ENCODE data around the gene SLC10A7. TPM values are rescaled to one million over a fixed set of nuclear protein-coding genes. Genes with fewer than 3 reads are reported as not detected.

Gene SLC10A7
- total and polyA plus RNA-seq, 2 of the 4 experiments (the other 2 are of a cell fraction), result 5.2 to 8.4 TPM

DNA sequence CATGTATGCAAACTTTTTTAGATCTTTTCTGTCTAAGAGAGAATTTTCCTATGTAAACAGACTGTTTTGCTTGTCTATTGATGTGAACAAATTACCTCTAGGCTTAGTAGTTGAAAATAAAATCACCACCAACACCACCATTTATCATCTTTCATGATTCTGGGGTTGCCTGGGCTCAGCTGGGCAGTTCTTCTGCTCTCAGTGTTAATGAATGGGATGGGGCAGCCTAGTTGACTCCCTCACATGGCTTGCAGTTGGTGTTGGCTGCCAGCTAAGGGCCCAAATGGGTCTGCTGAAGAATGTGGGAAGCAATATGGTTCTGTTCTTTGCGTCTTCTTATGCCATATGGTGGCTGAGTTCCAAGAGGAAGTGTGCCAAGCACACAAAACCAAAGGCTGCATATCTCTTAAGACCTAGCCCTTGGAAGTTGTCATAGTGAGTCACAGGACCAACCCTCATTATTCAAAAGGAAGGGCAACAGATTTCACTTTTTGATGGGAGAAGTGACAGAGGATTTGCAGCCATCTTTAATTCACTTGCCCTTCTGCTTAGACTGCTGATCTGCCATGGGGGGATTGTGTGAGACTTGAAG lies 289.5 kb downstream of the SLC10A7 start:
- dilution Hi-C loops (cut with HindIII; ENCODE audit: low sequenced_read_pairs, unreplicated experiment) (no loop called here), intact Hi-C loops (cut with micrococcal nuclease) (no loop called here), in situ Hi-C loops (cut with MboI; ENCODE audit: low sequenced_read_pairs) (no loop called here)
- no TSS peak for BruUV-seq (replicated peaks)
- ATAC-seq (ENCODE audit: low read depth) (no peak), DNase-seq (no peak)
- Histone ChIP-seq H2BK20ac (ENCODE audit: low read depth, low read length) (no peak overlapping the region), H2AFZ (replicated peaks; ENCODE audit: low read length, poor library complexity) (no peak overlapping the region), H4K91ac (ENCODE audit: insufficient read depth, low read depth, low read length) (no peak overlapping the region), H3K9me1 (ENCODE audit: insufficient read depth, low read length) (no peaks in the 10 kb centered on the region), H3K4me1 (ENCODE audit: control insufficient read depth, insufficient read depth, low read length) (no peaks in the 10 kb centered on the region), H2AK5ac (ENCODE audit: low read depth, low read length) (no peak overlapping the region), H3K9ac (ENCODE audit: low read depth, low read length) (no peak overlapping the region), H3K4me3 (ENCODE audit: insufficient read depth, low read depth, low read length) (no peak overlapping the region), H3K4me2 (ENCODE audit: low read depth, low read length) (no peak overlapping the region), H3K56ac (ENCODE audit: extremely low read depth, insufficient read depth, low read length) (no peak overlapping the region), H3K36me3 (ENCODE audit: control insufficient read depth, insufficient read depth, low read length) (no peaks in the 10 kb centered on the region), H2BK5ac (ENCODE audit: low read depth, low read length, poor library complexity, severe bottlenecking) (no peak overlapping the region), H4K5ac (ENCODE audit: low read depth, low read length) (no peak overlapping the region), H4K20me1 (ENCODE audit: insufficient read depth, low read length) (no peaks in the 10 kb centered on the region), H2BK15ac (ENCODE audit: low read depth, low read length) (no peak overlapping the region), H3K79me1 (ENCODE audit: low read depth in 1 of 2, low read length in 2 of 2) (no peaks in the 10 kb centered on the region), H4K8ac (ENCODE audit: low read depth in 2 of 2, low read length in 2 of 2) (no peak overlapping the region), H3K4ac (ENCODE audit: low read depth, low read length) (no peak overlapping the region), H2BK120ac (ENCODE audit: low read depth, low read length) (no peak overlapping the region), H2AK9ac (replicated peaks; ENCODE audit: low read depth, low read length, poor library complexity) (no peak overlapping the region), H3K9me3 (ENCODE audit: control insufficient read depth, insufficient read depth, low read length) (peaks cover 3% of the 10 kb centered on the region; the same call in 1 of the 2 replicates), H3K18ac (ENCODE audit: low read depth, low read length) (no peak overlapping the region), H3K27me3 (ENCODE audit: control insufficient read depth, insufficient read depth, low read length) (peaks cover 4% of the 10 kb centered on the region), H3K23ac (ENCODE audit: low read depth, low read length) (no peak overlapping the region), H3K14ac (replicated peaks; ENCODE audit: low read depth, low read length) (no peak overlapping the region), H3K27ac (ENCODE audit: insufficient read depth, low read length) (no peak overlapping the region)
- TF ChIP-seq MAFK (IDR thresholded peaks at IDR 0.05; ENCODE audit: low read depth, low read length), result no peak
- TF ChIP-seq NFE2L2 (IDR thresholded peaks at IDR 0.05; ENCODE audit: low read depth, low read length), result no peak
- no peak for TF ChIP-seq SMC3 (IDR thresholded peaks at IDR 0.05; ENCODE audit: low read depth, low read length)
- no peak for TF ChIP-seq RFX5 (IDR thresholded peaks at IDR 0.05; ENCODE audit: low read depth, low read length)
- no peak for TF ChIP-seq CEBPB (IDR thresholded peaks at IDR 0.05; ENCODE audit: low read depth, low read length)
- TF ChIP-seq CHD1 (IDR thresholded peaks at IDR 0.05; ENCODE audit: low read depth, low read length), result no peak
- TF ChIP-seq POLR2A (IDR thresholded peaks at IDR 0.05; ENCODE audit: low read depth, low read length), result no peak
- no peak for TF ChIP-seq MAZ (IDR thresholded peaks at IDR 0.05; ENCODE audit: borderline replicate concordance, low read depth, low read length)
- no peak for TF ChIP-seq FOS (IDR thresholded peaks at IDR 0.05; ENCODE audit: low read depth, low read length)
- TF ChIP-seq, protein P1, sequence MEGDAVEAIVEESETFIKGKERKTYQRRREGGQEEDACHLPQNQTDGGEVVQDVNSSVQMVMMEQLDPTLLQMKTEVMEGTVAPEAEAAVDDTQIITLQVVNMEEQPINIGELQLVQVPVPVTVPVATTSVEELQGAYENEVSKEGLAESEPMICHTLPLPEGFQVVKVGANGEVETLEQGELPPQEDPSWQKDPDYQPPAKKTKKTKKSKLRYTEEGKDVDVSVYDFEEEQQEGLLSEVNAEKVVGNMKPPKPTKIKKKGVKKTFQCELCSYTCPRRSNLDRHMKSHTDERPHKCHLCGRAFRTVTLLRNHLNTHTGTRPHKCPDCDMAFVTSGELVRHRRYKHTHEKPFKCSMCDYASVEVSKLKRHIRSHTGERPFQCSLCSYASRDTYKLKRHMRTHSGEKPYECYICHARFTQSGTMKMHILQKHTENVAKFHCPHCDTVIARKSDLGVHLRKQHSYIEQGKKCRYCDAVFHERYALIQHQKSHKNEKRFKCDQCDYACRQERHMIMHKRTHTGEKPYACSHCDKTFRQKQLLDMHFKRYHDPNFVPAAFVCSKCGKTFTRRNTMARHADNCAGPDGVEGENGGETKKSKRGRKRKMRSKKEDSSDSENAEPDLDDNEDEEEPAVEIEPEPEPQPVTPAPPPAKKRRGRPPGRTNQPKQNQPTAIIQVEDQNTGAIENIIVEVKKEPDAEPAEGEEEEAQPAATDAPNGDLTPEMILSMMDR (conservative IDR thresholded peaks at IDR 0.05; ENCODE audit: low read depth, low read length), result no peak
- TF ChIP-seq, protein P2, sequence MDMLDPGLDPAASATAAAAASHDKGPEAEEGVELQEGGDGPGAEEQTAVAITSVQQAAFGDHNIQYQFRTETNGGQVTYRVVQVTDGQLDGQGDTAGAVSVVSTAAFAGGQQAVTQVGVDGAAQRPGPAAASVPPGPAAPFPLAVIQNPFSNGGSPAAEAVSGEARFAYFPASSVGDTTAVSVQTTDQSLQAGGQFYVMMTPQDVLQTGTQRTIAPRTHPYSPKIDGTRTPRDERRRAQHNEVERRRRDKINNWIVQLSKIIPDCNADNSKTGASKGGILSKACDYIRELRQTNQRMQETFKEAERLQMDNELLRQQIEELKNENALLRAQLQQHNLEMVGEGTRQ (IDR thresholded peaks at IDR 0.05; ENCODE audit: low read depth, low read length), result no peak
- no peak for TF ChIP-seq MXI1 (IDR thresholded peaks at IDR 0.05; ENCODE audit: borderline replicate concordance, low read depth, low read length)
- TF ChIP-seq, protein P3, sequence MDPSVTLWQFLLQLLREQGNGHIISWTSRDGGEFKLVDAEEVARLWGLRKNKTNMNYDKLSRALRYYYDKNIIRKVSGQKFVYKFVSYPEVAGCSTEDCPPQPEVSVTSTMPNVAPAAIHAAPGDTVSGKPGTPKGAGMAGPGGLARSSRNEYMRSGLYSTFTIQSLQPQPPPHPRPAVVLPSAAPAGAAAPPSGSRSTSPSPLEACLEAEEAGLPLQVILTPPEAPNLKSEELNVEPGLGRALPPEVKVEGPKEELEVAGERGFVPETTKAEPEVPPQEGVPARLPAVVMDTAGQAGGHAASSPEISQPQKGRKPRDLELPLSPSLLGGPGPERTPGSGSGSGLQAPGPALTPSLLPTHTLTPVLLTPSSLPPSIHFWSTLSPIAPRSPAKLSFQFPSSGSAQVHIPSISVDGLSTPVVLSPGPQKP (IDR thresholded peaks at IDR 0.05; ENCODE audit: borderline replicate concordance, low read depth, low read length), result no peak
- TF ChIP-seq BHLHE40 (IDR thresholded peaks at IDR 0.05; ENCODE audit: low read depth, low read length), result no peak
- TF ChIP-seq RCOR1 (IDR thresholded peaks at IDR 0.05; ENCODE audit: insufficient replicate concordance, low read length), result no peak
- TF ChIP-seq RAD21 (IDR thresholded peaks at IDR 0.05; ENCODE audit: low read length), result no peak
- ChIA-PET POLR2A (ENCODE audit: unreplicated experiment) (no interaction called here), CTCF (no interaction called here)
- WGBS, 2 experiments (ENCODE audit: extremely low coverage in 2 of 2, insufficient read length in 1 of 2), result no CpG with 5 or more reads among the region's 1 CpG
